CD4-positive, alpha-beta T cell treated with Interleukin-1 beta for 1 hour (primary cell): ENCODE data around the gene CACNG7.

Experiments used
- DNase-seq, 2 donors: peaks; one replicate each; pipeline ENCODE4 v3.0.0-alpha.2; 2020 to 2022

The CACNG7 gene

DNA sequence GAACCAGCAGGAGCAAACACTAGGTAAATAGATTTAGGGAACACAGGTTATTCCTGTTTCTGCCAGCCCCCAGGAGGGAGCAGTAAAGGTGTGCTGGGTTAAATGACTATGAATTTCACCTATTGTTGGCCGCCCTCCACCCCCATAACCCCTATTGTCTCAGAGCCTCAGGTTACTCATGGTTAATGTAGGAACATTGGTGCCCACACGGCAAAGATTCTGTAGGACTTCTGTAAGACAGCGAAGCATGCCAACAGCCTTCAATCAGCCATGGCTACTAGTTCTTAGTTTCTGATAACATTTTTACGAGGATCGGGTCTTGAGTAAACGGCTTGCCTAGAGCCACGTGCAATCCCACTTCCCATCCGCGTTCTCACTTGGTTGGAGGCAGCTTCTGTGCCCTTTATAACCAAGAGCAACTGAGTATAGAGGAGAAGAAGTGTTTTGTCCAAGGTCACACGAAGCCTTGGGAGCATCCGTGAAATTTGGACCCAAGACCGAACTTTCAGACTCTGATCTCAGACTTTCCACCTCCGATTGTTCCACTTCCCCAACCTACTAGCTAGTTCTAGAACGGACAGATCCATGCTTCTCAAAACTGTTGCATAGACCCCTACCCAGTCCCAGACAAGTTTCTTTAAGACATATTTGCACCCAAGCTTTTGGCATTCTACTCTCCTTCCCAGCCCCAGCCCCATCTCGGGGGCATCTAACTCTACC, 48.5 kb downstream of the CACNG7 start:
- no peak for DNase-seq

GRCh38 chr19:53958168-53958571, 49.1 kb downstream of the CACNG7 start:
- no peak for DNase-seq

GRCh38 chr19:53958823-53959757, 50.0 kb downstream of the CACNG7 start:
- no peak for DNase-seq

GRCh38 chr19:53960187-53960586, 51.1 kb downstream of the CACNG7 start:
- no peak for DNase-seq

DNA sequence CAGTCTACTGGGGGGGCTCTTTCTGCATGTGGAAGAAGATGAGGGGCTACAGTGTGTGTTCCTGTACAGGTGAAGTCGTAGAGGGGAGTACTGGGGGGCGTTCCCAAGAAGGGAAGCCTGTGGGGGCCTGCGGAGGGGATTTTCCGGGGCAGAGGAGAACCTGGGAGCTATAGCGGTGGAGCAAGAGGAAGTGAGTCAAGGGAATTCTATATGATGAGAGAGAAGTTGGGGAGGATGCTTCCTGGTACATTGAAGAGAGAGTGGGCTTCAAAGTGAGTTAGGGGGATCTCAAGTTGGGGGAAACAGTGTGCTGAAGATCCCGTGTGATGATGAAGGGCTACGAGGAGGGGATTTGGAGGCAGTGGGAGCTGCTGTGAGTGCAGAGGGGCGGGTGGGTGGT, 51.8 kb downstream of the CACNG7 start:
- no peak for DNase-seq

DNA sequence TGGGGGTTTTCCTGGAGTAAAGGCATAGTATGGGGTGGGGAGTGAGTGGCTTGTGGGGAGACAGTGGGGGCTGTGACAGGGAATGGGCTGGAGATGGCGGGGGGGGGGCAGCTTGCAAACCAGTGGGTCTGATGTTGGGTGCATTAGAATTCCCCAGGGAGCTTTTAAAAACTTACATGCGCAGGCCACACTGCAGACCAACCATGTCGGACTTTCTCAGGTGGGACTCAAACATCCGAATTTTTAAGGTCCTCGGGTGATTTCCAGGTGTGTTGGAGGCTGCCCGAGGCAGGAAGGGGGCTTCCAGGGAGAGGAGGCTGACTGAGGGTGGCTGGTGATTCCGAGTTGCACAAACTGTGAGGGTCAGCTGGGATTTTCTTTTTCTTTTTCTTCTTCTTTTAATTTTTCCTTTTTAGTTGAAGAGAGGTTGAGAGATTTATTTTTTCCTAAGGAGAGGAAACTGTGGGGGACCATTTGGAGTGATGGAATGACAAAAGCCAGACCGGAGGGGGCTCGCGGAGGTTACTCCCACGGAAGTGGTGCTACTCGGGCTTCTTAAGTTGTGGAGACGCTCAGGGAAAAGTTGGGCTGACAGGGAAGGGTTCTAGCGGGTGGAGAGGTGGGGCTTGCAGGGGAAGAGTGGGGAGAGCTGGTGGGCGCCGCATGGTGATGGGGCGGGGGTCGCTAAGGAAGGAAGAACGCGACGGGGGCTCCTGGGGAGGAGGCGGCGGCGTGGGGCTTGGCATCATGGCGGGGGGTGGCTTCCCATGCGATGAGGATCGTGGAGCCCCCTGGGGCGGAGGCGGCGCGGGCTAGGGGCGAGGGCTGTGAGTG, 52.7 kb downstream of the CACNG7 start:
- no peak for DNase-seq

DNA sequence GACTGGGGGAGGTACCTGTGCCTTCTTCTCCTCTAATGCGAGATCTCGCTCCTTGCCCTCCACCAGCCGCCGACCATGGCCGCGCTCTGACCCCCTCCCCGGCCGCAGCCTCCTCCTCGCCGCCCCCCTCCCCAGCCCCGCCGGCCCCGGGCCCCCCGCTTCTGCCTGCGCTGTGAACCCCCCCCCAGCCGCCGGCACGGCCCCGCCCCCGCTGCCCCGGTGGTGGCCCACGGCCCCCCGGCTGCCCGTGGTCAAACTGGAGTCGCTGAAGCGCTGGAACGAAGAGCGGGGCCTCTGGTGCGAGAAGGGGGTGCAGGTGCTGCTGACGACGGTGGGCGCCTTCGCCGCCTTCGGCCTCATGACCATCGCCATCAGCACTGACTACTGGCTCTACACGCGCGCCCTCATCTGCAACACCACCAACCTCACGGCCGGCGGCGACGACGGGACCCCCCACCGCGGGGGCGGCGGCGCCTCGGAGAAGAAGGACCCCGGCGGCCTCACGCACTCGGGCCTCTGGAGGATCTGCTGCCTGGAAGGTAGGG, 53.9 kb downstream of the CACNG7 start, which contains the start of gene CACNG8:
TSS of gene CACNG8 (plus strand) at position 51 of the 545 bp plus-strand sequence.
- no peak for DNase-seq

GRCh38 chr19:53965091-53965490, 56.0 kb downstream of the CACNG7 start:
- no peak for DNase-seq

DNA sequence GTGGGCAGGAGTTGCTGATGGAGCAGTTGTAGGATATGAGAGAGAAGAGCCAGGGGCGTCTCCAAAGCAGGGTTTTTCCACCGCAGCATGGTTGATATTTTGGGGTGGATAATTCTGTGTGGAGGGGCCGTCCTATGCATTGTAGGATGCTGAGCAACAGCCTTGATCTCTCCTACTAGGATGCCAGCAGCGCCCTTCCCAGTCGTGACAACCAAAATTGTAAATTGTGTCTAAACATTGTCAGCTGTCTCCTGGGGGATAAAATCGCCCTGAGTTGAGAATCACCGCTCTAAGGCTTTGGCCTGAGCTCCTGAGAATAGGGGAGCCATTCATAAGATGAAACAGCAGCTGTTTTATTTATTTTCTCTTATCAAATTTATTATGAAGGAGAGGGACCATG, 57.9 kb downstream of the CACNG7 start:
- no peak for DNase-seq

- DNase-seq: no peak
Measured at GRCh38 chr19:53969366-53969765, 60.3 kb downstream of the CACNG7 start.

DNA sequence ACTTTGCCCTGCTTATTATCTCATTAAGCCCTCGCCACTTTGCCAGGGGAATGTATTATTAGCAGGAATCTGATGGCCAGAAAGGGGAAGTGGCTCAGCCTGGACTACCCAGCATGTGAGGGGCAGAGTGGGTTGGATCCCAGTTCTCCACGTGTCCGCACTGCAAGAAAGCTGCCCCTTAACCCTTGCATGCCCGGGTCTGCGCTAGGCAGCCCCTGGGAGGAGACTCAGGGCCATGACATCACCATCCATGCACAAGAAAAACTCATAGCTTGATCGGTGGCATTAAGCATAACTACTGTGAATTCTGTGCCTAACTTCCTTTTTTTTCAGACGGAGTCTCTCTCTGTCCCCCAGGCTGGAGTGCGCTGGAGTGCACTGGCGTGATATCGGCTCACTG, 62.6 kb downstream of the CACNG7 start:
- peak in 1 of 2 donors; percentile 16 for DNase-seq

- DNase-seq: peak; percentile 71
Measured at GRCh38 chr19:53977429-53977990, 68.4 kb downstream of the CACNG7 start.

GRCh38 chr19:53977991-53978731, 69.1 kb downstream of the CACNG7 start:
- peak; percentile 43 to 74 for DNase-seq

- no peak for DNase-seq
Measured at GRCh38 chr19:53978975-53979801, 70.1 kb downstream of the CACNG7 start.

- DNase-seq: no peak
Measured at GRCh38 chr19:53980539-53981375, 71.7 kb downstream of the CACNG7 start.

GRCh38 chr19:53981376-53981951, 72.4 kb downstream of the CACNG7 start:
- no peak for DNase-seq

DNA sequence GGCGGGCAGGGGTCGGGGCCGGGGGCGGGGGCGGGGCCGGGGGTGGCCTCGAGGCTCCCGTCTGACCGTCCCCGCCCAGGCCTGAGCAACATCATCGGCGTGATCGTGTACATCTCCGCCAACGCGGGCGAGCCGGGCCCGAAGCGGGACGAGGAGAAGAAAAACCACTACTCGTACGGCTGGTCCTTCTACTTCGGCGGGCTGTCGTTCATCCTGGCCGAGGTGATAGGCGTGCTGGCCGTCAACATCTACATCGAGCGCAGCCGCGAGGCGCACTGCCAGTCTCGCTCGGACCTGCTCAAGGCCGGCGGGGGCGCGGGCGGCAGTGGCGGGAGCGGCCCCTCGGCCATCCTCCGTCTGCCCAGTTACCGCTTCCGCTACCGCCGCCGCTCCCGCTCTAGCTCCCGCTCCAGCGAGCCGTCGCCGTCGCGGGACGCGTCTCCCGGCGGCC, 72.9 kb downstream of the CACNG7 start:
- no peak for DNase-seq

DNA sequence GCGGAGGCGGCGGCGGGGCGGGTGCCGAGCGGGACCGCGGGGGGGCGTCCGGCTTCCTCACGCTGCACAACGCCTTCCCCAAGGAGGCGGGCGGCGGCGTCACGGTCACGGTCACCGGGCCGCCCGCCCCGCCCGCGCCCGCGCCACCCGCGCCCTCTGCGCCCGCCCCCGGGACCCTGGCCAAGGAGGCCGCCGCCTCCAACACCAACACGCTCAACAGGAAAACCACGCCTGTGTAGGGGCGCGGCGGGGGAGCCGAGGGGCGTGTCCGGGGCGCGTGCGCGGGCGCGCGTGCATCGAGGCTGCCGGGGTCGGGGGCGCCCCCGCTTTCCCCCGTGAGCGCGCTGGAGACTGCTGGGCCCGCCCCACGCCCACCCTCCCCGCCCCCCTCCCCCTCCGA, 73.5 kb downstream of the CACNG7 start:
- peak; percentile 21 to 46 for DNase-seq
